ENCODE measurements around the gene PIGV.

The PIGV gene

GRCh38 chr1:26782521-26783212 lies 5.1 kb upstream of the PIGV start:
- TF ChIP-seq GATA1 (IDR thresholded peaks at IDR 0.05; ENCODE audit: low read depth, low read length), result no peak
- TF ChIP-seq POLR2A (IDR thresholded peaks at IDR 0.05; ENCODE audit: low read length), result no peak
- no peak for DNase-seq

- no peak for DNase-seq
- TF ChIP-seq POLR2A (IDR thresholded peaks at IDR 0.05; ENCODE audit: low read length) (no peak), GATA1 (IDR thresholded peaks at IDR 0.05; ENCODE audit: low read depth, low read length) (no peak)
Measured at GRCh38 chr1:26783646-26784022, 4.1 kb upstream of the PIGV start.

DNA sequence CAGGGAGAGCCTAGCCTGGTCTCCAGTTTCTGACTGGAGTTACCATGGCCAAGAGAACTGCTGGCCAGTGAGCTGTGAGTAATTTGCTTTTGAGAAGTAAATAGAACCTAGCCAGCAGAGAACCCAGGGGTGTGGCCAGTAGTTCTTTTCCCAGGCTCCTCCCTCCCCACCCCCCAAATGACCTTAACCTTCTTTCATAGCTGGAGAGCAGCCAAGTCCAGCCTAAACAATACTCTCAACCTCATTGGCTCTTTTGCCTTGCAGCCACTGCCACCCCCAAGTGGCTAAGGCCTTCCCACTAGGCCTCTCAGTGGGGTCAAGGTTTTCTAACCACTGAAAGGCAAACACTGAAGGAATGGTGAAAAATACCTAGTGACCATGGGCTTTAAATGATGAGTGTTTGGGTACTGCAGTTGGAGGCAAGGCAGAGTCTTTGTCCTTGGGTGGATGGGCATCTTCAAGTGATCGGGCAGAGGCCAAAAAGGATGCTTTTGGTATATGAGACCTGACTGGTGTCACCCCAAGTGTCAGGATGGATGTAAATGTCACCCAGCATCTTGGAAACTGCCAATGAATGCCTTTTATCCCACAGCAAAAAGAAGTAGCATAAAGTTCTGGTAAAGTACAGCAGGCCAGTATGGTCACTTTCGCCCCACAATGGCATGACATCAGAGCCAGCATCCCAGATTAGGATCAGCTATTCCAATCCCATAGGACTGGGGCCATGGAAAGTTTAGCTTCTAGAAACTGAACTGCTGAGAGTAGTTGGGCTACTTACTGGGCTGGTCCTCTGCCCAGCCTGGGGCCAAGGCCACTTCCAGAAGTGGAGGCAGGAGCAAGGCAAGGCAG lies 3.5 kb upstream of the PIGV start:
- no peak for TF ChIP-seq GATA1 (IDR thresholded peaks at IDR 0.05; ENCODE audit: low read depth, low read length)
- no peak for TF ChIP-seq POLR2A (IDR thresholded peaks at IDR 0.05; ENCODE audit: low read length)
- peak; percentile 84 to 89 for DNase-seq

DNA sequence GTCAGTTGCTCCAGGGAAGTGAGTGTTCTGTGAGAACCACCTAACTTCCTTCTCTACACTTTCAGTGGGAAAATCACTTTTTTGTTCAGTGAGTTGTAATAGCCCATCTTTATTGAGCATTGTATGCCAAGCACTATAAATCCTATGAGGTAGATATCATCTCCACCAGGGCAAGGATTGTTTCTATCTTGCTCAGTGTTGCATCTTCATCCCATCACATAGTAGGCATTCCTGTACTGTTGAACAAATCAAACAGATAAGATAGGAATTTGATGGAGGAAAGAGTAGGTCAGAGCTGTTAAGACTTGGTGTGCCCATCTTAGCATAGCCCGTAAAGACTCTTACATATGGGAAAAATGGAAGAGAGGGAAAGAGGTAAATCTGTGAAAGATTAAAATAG lies 2.9 kb upstream of the PIGV start:
- no peak for TF ChIP-seq GATA1 (IDR thresholded peaks at IDR 0.05; ENCODE audit: low read depth, low read length)
- TF ChIP-seq POLR2A (IDR thresholded peaks at IDR 0.05; ENCODE audit: low read length), result no peak
- no peak for DNase-seq

DNA sequence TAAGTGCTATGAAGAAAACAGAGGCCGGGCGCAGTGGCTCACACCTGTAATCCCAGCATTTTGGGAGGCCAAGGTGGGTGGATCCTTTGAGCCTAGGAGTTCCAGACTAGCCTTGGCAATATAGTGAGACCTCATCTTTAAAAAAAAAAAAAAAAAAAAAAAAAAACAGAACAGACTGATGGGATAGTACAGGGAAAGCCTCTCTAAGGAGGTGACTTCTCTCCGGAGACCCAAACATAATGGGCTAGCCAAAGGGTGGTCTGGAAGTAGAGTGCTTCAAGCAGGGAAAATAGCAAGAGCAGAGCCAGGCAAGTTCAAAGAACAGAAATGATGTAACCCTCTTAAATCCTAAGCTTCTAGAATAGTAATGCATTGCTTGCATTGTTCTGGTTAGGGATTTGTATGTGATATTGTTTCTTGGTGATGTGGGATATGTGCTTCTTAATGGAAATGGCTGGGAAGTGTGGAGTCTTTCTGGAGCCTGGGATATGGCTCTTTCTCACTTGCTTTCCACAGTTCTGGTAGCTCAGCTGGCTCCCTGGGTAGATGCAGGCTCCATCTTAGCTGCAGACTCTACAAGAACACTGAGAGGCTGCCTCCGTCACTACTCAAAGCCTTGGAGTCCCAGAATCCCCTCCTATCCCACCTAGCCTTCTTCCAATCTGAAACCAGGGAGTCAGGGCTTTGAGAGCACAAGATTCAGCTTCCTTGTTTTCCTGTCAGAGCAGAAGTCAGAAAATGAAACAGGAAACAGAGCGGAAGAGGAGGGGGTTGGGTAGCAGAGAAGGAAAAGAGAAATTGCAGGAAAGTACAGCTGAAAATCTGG lies 1.9 kb upstream of the PIGV start:
- peak in 1 of 2 experiments; percentile 60 for DNase-seq
- no peak for TF ChIP-seq POLR2A (IDR thresholded peaks at IDR 0.05; ENCODE audit: low read length)
- TF ChIP-seq GATA1 (IDR thresholded peaks at IDR 0.05; ENCODE audit: low read depth, low read length), result no peak

- peak; percentile 83 for TF ChIP-seq POLR2A (IDR thresholded peaks at IDR 0.05; ENCODE audit: low read length)
- TF ChIP-seq GATA1 (IDR thresholded peaks at IDR 0.05; ENCODE audit: low read depth, low read length), result no peak
- DNase-seq, result peak; percentile 89 to 93
Measured at GRCh38 chr1:26786437-26787380, 1.0 kb upstream of the PIGV start.

DNA sequence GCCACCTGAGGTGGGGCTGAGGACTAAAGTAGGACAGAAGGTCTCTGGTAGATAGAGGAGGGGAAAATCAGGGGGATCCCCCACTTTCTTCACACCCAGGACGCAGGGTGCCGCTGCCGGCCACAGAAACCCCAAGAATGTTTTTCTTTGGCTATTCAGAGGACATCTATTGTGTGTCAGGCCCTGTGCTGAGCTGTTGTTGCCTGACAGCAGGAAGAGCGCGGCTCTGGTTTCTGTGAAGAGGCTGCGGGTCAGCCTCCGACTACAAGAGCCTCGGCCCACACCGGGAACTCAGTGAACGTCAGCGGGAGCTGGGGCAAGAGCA lies 407 bp upstream of the PIGV start:
- no peak for DNase-seq

DNA sequence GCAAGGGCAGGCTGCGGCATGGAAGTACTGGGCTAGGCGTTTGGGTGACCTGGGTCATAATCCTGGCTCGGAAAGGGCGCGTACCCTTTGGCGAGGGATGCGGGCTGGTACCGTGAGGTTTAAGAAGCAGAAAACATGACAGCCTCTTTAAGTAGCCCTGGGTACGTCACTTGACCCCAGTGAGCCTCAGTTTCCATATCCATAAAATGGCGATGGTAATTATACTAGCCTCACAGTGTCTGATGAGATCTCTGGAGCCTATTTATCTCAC lies 700 bp downstream of the PIGV start:
- DNase-seq, result no peak
- TF ChIP-seq GATA1 (IDR thresholded peaks at IDR 0.05; ENCODE audit: low read depth, low read length), result no peak
- no peak for TF ChIP-seq POLR2A (IDR thresholded peaks at IDR 0.05; ENCODE audit: low read length)

More for the DNA sequence above, 407 bp upstream of the PIGV start:
- TF ChIP-seq POLR2A (IDR thresholded peaks at IDR 0.05; ENCODE audit: low read length) (no peak), GATA1 (IDR thresholded peaks at IDR 0.05; ENCODE audit: low read depth, low read length) (no peak)

GRCh38 chr1:26788836-26789611 lies 1.3 kb downstream of the PIGV start:
- no peak for TF ChIP-seq GATA1 (IDR thresholded peaks at IDR 0.05; ENCODE audit: low read depth, low read length)
- TF ChIP-seq POLR2A (IDR thresholded peaks at IDR 0.05; ENCODE audit: low read length), result no peak
- DNase-seq, result peak; percentile 91 to 93

DNA sequence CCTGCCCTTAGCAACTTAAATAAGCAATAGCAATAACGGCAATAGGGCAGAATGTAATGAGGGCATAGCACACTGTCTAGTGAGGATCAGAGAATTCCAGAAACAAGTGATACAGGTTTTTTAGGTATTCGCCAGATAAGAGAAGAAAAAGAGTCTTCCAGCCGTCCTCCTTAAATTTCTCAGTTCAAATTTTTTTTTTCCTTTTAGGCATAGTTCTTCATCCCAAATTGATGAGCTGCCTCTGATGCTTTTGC lies 1.8 kb downstream of the PIGV start:
- no peak for TF ChIP-seq POLR2A (IDR thresholded peaks at IDR 0.05; ENCODE audit: low read length)
- no peak for TF ChIP-seq GATA1 (IDR thresholded peaks at IDR 0.05; ENCODE audit: low read depth, low read length)
- DNase-seq, result no peak

GRCh38 chr1:26789931-26790330 lies 2.2 kb downstream of the PIGV start:
- TF ChIP-seq GATA1 (IDR thresholded peaks at IDR 0.05; ENCODE audit: low read depth, low read length), result no peak
- TF ChIP-seq POLR2A (IDR thresholded peaks at IDR 0.05; ENCODE audit: low read length), result no peak
- no peak for DNase-seq

DNA sequence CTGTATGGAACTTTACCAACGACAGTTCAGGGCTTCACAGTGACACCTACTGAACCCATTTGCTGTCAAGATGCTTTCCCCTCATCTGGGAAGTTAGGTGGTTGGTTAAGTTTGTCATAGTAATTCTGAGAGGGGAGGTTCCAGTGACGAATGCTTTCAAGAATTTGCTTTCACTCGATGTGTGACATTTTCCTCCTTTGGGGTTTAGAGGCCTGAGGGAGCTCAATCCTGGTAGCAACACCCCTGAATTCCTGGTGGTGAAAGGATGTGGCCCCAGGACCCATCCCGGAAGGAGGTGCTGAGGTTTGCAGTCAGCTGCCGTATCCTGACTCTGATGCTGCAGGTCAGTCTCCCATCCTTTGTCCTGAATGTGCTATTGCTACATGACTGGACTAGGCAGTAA lies 2.8 kb downstream of the PIGV start:
- no peak for DNase-seq
- no peak for TF ChIP-seq GATA1 (IDR thresholded peaks at IDR 0.05; ENCODE audit: low read depth, low read length)
- TF ChIP-seq POLR2A (IDR thresholded peaks at IDR 0.05; ENCODE audit: low read length), result no peak

DNA sequence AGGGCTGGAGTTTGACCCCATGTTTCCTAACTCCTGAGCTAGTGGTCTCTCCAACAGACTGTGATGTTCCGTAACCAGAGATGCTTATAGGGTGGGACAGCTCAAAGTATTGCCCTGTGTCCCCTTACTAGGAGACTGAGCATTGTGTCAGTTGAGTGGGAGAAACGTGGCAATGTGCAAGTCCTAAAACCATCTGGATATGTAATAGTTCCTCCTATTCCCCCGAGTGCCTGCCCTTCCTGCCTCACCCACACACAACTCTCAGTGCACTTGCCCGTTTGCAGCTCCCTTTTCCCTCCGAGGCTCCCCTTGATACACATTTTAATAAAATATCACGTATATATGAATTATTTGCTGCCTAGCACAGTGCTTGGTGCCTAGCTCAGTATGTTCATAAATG lies 3.4 kb downstream of the PIGV start:
- no peak for DNase-seq
- TF ChIP-seq POLR2A (IDR thresholded peaks at IDR 0.05; ENCODE audit: low read length) (no peak), GATA1 (IDR thresholded peaks at IDR 0.05; ENCODE audit: low read depth, low read length) (no peak)
